Adrenal gland (tissue), 5 donors: ENCODE data around the gene P2RY1.

Experiments used
- CTCF ChIP-seq, 6 experiments: fragments of 450-650 bp in 4 of 6; fragments of 200-600 bp in 2 of 6; sonication (generic) in 1 of 6; IDR thresholded peaks; 1 replicate in 5 of 6; 2 replicates in 1 of 6; pipeline versions ENCODE4 v1.5.1 to v1.8.0; 2016 to 2021; ENCODE audit warnings: antibody characterized with exemption in 6 of 6, mild to moderate bottlenecking in 2 of 6, moderate library complexity in 1 of 6
- POLR2A ChIP-seq, 2 donors: fragments of 450-650 bp; IDR thresholded peaks; one replicate each; pipeline ENCODE4 v1.6.1; 2017; ENCODE audit warnings: antibody characterized with exemption in 2 of 2, mild to moderate bottlenecking in 2 of 2, moderate library complexity in 1 of 2
- donor health status: DM: no; HTN: no; CAD: no.

GRCh38 chr3:152790651-152791387 lies 44.1 kb upstream of the P2RY1 start:
- TF ChIP-seq CTCF (IDR thresholded peaks at IDR 0.05): no peak
- no peak for TF ChIP-seq POLR2A (IDR thresholded peaks at IDR 0.05)
